ENCODE results near the gene MIX23.

MIX23 gene

GRCh38 chr3:122343654-122344053 lies 39.4 kb downstream of the MIX23 start:
- no peaks in the 10 kb centered on the region for H3K36me3 ChIP-seq (ENCODE audit: control insufficient read depth in 2 of 2, insufficient read depth in 1 of 2, low read length in 2 of 2)
- ChIA-PET POLR2A (no interaction called here), CTCF (no interaction called here)
- TF ChIP-seq ZNF10 (tag by site-specific recombination; IDR thresholded peaks at IDR 0.05) (no peak), ZNF623 (tag by site-specific recombination; IDR thresholded peaks at IDR 0.05) (no peak), KLF7 (tag by site-specific recombination; IDR thresholded peaks at IDR 0.05; ENCODE audit: borderline replicate concordance) (no peak), ZNF658 (tag by site-specific recombination; IDR thresholded peaks at IDR 0.05) (no peak), ZNF76 (tag by site-specific recombination; IDR thresholded peaks at IDR 0.05; ENCODE audit: borderline replicate concordance, low read depth) (no peak), PRDM1 (tag by site-specific recombination; IDR thresholded peaks at IDR 0.05) (no peak), ZNF132 (tag by site-specific recombination; IDR thresholded peaks at IDR 0.05; ENCODE audit: borderline replicate concordance) (no peak), ZNF791 (tag by site-specific recombination; IDR thresholded peaks at IDR 0.05) (no peak), ZFP41 (tag by site-specific recombination; IDR thresholded peaks at IDR 0.05; ENCODE audit: borderline replicate concordance) (no peak), TSHZ1 (tag by site-specific recombination; IDR thresholded peaks at IDR 0.05; ENCODE audit: borderline replicate concordance) (no peak), ZNF148 (tag by site-specific recombination; IDR thresholded peaks at IDR 0.05; ENCODE audit: borderline replicate concordance) (no peak), ZNF747 (tag by site-specific recombination; IDR thresholded peaks at IDR 0.05) (no peak), ZIC2 (tag by site-specific recombination; IDR thresholded peaks at IDR 0.05) (no peak), ZNF654 (tag by site-specific recombination; IDR thresholded peaks at IDR 0.05; ENCODE audit: low read depth) (no peak), ZNF335 (tag by site-specific recombination; conservative IDR thresholded peaks at IDR 0.05) (no peak), FEZF1 (tag by site-specific recombination; IDR thresholded peaks at IDR 0.05) (no peak), ZNF24 (tag by site-specific recombination; IDR thresholded peaks at IDR 0.05) (no peak), ZXDB (tag by site-specific recombination; IDR thresholded peaks at IDR 0.05) (no peak)
- TF ChIP-seq, protein P1, sequence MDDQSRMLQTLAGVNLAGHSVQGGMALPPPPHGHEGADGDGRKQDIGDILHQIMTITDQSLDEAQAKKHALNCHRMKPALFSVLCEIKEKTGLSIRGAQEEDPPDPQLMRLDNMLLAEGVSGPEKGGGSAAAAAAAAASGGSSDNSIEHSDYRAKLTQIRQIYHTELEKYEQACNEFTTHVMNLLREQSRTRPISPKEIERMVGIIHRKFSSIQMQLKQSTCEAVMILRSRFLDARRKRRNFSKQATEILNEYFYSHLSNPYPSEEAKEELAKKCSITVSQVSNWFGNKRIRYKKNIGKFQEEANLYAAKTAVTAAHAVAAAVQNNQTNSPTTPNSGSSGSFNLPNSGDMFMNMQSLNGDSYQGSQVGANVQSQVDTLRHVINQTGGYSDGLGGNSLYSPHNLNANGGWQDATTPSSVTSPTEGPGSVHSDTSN (CRISPR knock-in tag; IDR thresholded peaks at IDR 0.05): no peak
- no peaks in the 10 kb centered on the region for H3K4me1 ChIP-seq (ENCODE audit: control insufficient read depth, insufficient read depth, low read length)
- H3K4me3 ChIP-seq (ENCODE audit: low read depth, low read length): no peak overlapping the region
- H3K9me3 ChIP-seq (ENCODE audit: control insufficient read depth, insufficient read depth, low read depth, low read length): no peaks in the 10 kb centered on the region
- no peak overlapping the region for H3K27ac ChIP-seq (ENCODE audit: extremely low read depth, low read depth, low read length)

DNA sequence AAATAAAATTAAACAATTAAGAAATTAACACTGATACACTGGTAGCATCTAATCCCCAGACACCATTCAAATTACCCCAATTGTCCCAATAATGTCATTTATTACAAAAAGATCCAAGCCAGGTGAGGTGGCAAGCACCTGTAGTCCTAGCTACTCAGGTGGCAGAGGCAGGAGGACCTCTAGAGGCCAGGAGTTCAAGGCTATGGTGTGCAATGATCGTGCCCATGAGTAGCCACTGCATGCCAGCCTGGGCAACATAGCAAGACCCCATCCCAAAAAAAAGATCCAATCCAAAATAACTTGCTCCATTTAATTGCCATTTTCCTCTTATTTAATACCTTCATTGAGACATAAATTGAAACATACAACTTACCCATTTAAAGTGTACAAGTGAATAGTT lies 40.2 kb downstream of the MIX23 start:
- H3K36me3 ChIP-seq (ENCODE audit: control insufficient read depth in 2 of 2, insufficient read depth in 1 of 2, low read length in 2 of 2): no peaks in the 10 kb centered on the region
- ChIA-PET CTCF (no interaction called here), POLR2A (no interaction called here)
- H3K9me3 ChIP-seq (ENCODE audit: control insufficient read depth, insufficient read depth, low read depth, low read length): no peaks in the 10 kb centered on the region
- H3K27ac ChIP-seq (ENCODE audit: extremely low read depth, low read depth, low read length): no peak overlapping the region
- no peak overlapping the region for H3K4me3 ChIP-seq (ENCODE audit: low read depth, low read length)
- H3K4me1 ChIP-seq (ENCODE audit: control insufficient read depth, insufficient read depth, low read length): no peaks in the 10 kb centered on the region
- TF ChIP-seq ZBTB48 (tag by site-specific recombination; IDR thresholded peaks at IDR 0.05) (no peak), ZNF16 (tag by site-specific recombination; IDR thresholded peaks at IDR 0.05; ENCODE audit: low read depth) (no peak), ZNF830 (tag by site-specific recombination; IDR thresholded peaks at IDR 0.05; ENCODE audit: low read depth) (no peak), ZIC2 (tag by site-specific recombination; IDR thresholded peaks at IDR 0.05) (no peak), ZNF175 (tag by site-specific recombination; IDR thresholded peaks at IDR 0.05) (no peak), ZSCAN16 (tag by site-specific recombination; IDR thresholded peaks at IDR 0.05) (no peak), ZBTB21 (tag by site-specific recombination; IDR thresholded peaks at IDR 0.05) (no peak), ZBTB20 (tag by site-specific recombination; IDR thresholded peaks at IDR 0.05) (no peak)
- TF ChIP-seq, protein P2, sequence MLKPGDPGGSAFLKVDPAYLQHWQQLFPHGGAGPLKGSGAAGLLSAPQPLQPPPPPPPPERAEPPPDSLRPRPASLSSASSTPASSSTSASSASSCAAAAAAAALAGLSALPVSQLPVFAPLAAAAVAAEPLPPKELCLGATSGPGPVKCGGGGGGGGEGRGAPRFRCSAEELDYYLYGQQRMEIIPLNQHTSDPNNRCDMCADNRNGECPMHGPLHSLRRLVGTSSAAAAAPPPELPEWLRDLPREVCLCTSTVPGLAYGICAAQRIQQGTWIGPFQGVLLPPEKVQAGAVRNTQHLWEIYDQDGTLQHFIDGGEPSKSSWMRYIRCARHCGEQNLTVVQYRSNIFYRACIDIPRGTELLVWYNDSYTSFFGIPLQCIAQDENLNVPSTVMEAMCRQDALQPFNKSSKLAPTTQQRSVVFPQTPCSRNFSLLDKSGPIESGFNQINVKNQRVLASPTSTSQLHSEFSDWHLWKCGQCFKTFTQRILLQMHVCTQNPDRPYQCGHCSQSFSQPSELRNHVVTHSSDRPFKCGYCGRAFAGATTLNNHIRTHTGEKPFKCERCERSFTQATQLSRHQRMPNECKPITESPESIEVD (tag by site-specific recombination; IDR thresholded peaks at IDR 0.05): no peak
- TF ChIP-seq, protein P3, sequence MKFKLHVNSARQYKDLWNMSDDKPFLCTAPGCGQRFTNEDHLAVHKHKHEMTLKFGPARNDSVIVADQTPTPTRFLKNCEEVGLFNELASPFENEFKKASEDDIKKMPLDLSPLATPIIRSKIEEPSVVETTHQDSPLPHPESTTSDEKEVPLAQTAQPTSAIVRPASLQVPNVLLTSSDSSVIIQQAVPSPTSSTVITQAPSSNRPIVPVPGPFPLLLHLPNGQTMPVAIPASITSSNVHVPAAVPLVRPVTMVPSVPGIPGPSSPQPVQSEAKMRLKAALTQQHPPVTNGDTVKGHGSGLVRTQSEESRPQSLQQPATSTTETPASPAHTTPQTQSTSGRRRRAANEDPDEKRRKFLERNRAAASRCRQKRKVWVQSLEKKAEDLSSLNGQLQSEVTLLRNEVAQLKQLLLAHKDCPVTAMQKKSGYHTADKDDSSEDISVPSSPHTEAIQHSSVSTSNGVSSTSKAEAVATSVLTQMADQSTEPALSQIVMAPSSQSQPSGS (tag by site-specific recombination; IDR thresholded peaks at IDR 0.05; ENCODE audit: low read depth): no peak
